Liver (tissue), 9 donors: ENCODE results near the gene SETBP1. TPM values are rescaled to one million over a fixed set of nuclear protein-coding genes. Genes with fewer than 3 reads are reported as not detected.

Experiments used
- DNase-seq: peaks from one replicate; pipeline ENCODE4 v3.0.0-alpha.2; 2017; ENCODE audit warnings: low spot score
- H3K27ac ChIP-seq, 2 donors: one replicate each; pipeline ENCODE4 v1.7.0; 2013; ENCODE audit warnings: inconsistent platforms in 2 of 2, low read length in 2 of 2, control low read depth in 1 of 2, low read depth in 1 of 2, mild to moderate bottlenecking in 1 of 2
- H3K27me3 ChIP-seq, 4 donors: one replicate each; pipeline versions ENCODE4 v1.6.1 to v1.7.0; 2013; ENCODE audit warnings: low read length in 3 of 4, inconsistent platforms in 1 of 4, mild to moderate bottlenecking in 1 of 4, moderate library complexity in 1 of 4; ENCODE audit not compliant: control insufficient read depth in 4 of 4, insufficient read depth in 4 of 4
- H3K36me3 ChIP-seq, 4 donors: one replicate each; pipeline versions ENCODE4 v1.6.1 to v1.7.0; 2013; ENCODE audit warnings: low read length in 3 of 4, mild to moderate bottlenecking in 3 of 4, low read depth in 1 of 4, moderate library complexity in 1 of 4; ENCODE audit not compliant: control insufficient read depth in 4 of 4, insufficient read depth in 3 of 4
- H3K4me1 ChIP-seq, 4 donors: one replicate each; pipeline versions ENCODE4 v1.6.1 to v1.7.0; 2013; ENCODE audit warnings: low read length in 3 of 4, mild to moderate bottlenecking in 3 of 4, moderate library complexity in 1 of 4; ENCODE audit not compliant: control insufficient read depth in 4 of 4, insufficient read depth in 4 of 4
- H3K4me3 ChIP-seq, 3 donors: one replicate each; pipeline versions ENCODE4 v1.6.1 to v1.7.0; 2013; ENCODE audit warnings: low read length in 3 of 3, control low read depth in 1 of 3, low read depth in 1 of 3, mild to moderate bottlenecking in 1 of 3
- H3K9ac ChIP-seq, 2 donors: one replicate each; pipeline ENCODE4 v1.7.0; 2013; ENCODE audit warnings: low read length in 2 of 2, mild to moderate bottlenecking in 2 of 2, moderate library complexity in 2 of 2, control low read depth in 1 of 2, low read depth in 1 of 2
- H3K9me3 ChIP-seq, 4 donors: one replicate each; pipeline versions ENCODE4 v1.6.1 to v1.7.0; 2013; ENCODE audit warnings: low read length in 3 of 4; ENCODE audit not compliant: control insufficient read depth in 4 of 4
- EGR1 ChIP-seq, 2 donors: IDR thresholded peaks; 2 replicates each; pipeline ENCODE4 v1.6.1; 2016 to 2018; ENCODE audit warnings: antibody characterized with exemption in 2 of 2, low read depth in 2 of 2
- FOXA2 ChIP-seq: IDR thresholded peaks from 2 replicates; pipeline ENCODE4 v1.6.1; 2016; ENCODE audit warnings: antibody characterized with exemption
- GABPA ChIP-seq, 2 donors: IDR thresholded peaks in 1 of 2; conservative IDR thresholded peaks in 1 of 2; 2 replicates each; pipeline ENCODE4 v1.6.1; 2016; ENCODE audit warnings: antibody characterized with exemption in 2 of 2, mild to moderate bottlenecking in 1 of 2, moderate library complexity in 1 of 2
- HNF4A ChIP-seq, 2 donors: conservative IDR thresholded peaks; 2 replicates each; pipeline ENCODE4 v1.6.1; 2016; ENCODE audit warnings: antibody characterized with exemption in 2 of 2, mild to moderate bottlenecking in 2 of 2
- HNF4G ChIP-seq: IDR thresholded peaks from 2 replicates; pipeline ENCODE4 v1.6.1; 2016; ENCODE audit warnings: antibody characterized with exemption
- JUND ChIP-seq, 2 donors: IDR thresholded peaks; 2 replicates each; pipeline ENCODE4 v1.6.1; 2016; ENCODE audit warnings: antibody characterized with exemption in 2 of 2
- NR2F2 ChIP-seq: IDR thresholded peaks from 2 replicates; pipeline ENCODE4 v1.6.1; 2016; ENCODE audit warnings: antibody characterized with exemption
- RAD21 ChIP-seq, 2 donors: IDR thresholded peaks; 2 replicates each; pipeline ENCODE4 v1.6.1; 2016; ENCODE audit warnings: antibody characterized with exemption in 2 of 2, mild to moderate bottlenecking in 2 of 2
- RXRA ChIP-seq, 2 donors: IDR thresholded peaks; 2 replicates each; pipeline ENCODE4 v1.6.1; 2017 to 2018; ENCODE audit warnings: antibody characterized with exemption in 2 of 2, mild to moderate bottlenecking in 1 of 2
- SP1 ChIP-seq: IDR thresholded peaks from 2 replicates; pipeline ENCODE4 v1.6.1; 2018; ENCODE audit warnings: antibody characterized with exemption, mild to moderate bottlenecking
- TAF1 ChIP-seq: conservative IDR thresholded peaks from 2 replicates; pipeline ENCODE4 v1.6.1; 2016; ENCODE audit warnings: antibody characterized with exemption, mild to moderate bottlenecking
- YY1 ChIP-seq: IDR thresholded peaks from 2 replicates; pipeline ENCODE4 v1.6.1; 2016; ENCODE audit warnings: antibody characterized with exemption, mild to moderate bottlenecking
- WGBS: extraction: QIAGEN DNeasy Blood & Tissue Kit; methylation state at CpG from one replicate; pipeline ENCODE4 v1.1.7; 2013; 5-methylcytosine and 5-hydroxymethylcytosine counted together
- polyA plus RNA-seq, 2 donors: library from polyadenylated mRNA; stranded (reverse) in 1 of 2; unstranded in 1 of 2; fragments of 200-250 nt in 1 of 2; fragments of >200 nt in 1 of 2; fragmentation: Nextera tagmentation in 1 of 2; extraction: Ambion mirVana in 1 of 2; gene quantifications; one replicate each; pipeline versions ENCODE4 v1.2.1 to v1.2.3, GENCODE V29; 2013 to 2015
- total RNA-seq, 2 donors: library from RNA; depleted of rRNA; stranded (reverse); fragments of >200 nt; gene quantifications; one replicate each; pipeline ENCODE4 v1.2.3, GENCODE V29; 2014
- TF ChIP-seq, protein P1 (sequence below): IDR thresholded peaks from 2 replicates; pipeline ENCODE4 v1.6.1; 2016; ENCODE audit warnings: antibody characterized with exemption
- TF ChIP-seq, protein P2 (sequence below): fragments of 150-350 bp; IDR thresholded peaks from 2 replicates; pipeline ENCODE4 v1.5.1; 2017; ENCODE audit warnings: improper control_type of control experiment, low read depth, low read length; ENCODE audit not compliant: missing input control
- TF ChIP-seq, protein P3 (sequence below): IDR thresholded peaks from 2 replicates; pipeline ENCODE4 v1.6.1; 2016; ENCODE audit warnings: antibody characterized with exemption
- TF ChIP-seq, protein P4 (sequence below): IDR thresholded peaks from 2 replicates; pipeline ENCODE4 v1.6.1; 2016; ENCODE audit warnings: antibody characterized with exemption, mild to moderate bottlenecking
- TF ChIP-seq, protein P5 (sequence below): IDR thresholded peaks from 2 replicates; pipeline ENCODE4 v1.6.1; 2016; ENCODE audit warnings: antibody characterized with exemption
- donor health status: healthy.
- donor health status: healthy.
- donor health status: healthy.
- donor health status: healthy.
- donor health status: healthy.

SETBP1 gene
- total and polyA plus RNA-seq, 4 donors = 2.5 to 15.8 (median 4.7) TPM

DNA sequence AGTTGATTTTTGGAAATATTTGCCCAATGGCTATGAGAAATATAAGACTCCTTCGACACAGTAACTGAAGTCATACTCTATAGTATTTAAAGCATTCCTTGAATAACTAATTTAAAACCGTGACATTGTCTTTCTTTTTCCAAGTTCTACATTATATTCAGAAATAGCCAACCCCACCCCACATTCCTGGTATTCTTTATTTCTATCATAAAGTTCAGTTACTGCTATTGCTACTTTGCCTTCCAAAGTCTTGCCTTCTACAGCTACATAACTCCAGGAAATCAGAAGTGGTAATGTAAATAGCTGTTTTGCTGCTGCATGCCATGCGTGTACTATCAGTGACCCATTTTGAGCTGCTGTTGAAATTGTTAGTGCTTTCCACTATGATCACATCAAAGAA, 45.1 kb upstream of the SETBP1 start:
- Histone ChIP-seq H3K27ac (no peak overlapping the region), H3K9ac (no peak overlapping the region), H3K27me3 (no peaks in the 10 kb centered on the region), H3K4me3 (no peak overlapping the region), H3K9me3 (no peaks in the 10 kb centered on the region), H3K36me3 (no peaks in the 10 kb centered on the region), H3K4me1 (no peaks in the 10 kb centered on the region)
- 87% methylated on average over 3 of the region's 3 CpGs for whole genome bisulfite sequencing
- TF ChIP-seq NR2F2 (no peak), SP1 (no peak), YY1 (no peak), HNF4A (conservative IDR thresholded peaks at IDR 0.05) (no peak), RAD21 (IDR thresholded peaks at IDR 0.05) (no peak), RXRA (IDR thresholded peaks at IDR 0.05) (no peak), HNF4G (no peak), FOXA2 (no peak)
- TF ChIP-seq, protein P1, sequence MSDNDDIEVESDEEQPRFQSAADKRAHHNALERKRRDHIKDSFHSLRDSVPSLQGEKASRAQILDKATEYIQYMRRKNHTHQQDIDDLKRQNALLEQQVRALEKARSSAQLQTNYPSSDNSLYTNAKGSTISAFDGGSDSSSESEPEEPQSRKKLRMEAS = no peak
- TF ChIP-seq, protein P2, sequence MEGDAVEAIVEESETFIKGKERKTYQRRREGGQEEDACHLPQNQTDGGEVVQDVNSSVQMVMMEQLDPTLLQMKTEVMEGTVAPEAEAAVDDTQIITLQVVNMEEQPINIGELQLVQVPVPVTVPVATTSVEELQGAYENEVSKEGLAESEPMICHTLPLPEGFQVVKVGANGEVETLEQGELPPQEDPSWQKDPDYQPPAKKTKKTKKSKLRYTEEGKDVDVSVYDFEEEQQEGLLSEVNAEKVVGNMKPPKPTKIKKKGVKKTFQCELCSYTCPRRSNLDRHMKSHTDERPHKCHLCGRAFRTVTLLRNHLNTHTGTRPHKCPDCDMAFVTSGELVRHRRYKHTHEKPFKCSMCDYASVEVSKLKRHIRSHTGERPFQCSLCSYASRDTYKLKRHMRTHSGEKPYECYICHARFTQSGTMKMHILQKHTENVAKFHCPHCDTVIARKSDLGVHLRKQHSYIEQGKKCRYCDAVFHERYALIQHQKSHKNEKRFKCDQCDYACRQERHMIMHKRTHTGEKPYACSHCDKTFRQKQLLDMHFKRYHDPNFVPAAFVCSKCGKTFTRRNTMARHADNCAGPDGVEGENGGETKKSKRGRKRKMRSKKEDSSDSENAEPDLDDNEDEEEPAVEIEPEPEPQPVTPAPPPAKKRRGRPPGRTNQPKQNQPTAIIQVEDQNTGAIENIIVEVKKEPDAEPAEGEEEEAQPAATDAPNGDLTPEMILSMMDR = no peak
- TF ChIP-seq, protein P3, sequence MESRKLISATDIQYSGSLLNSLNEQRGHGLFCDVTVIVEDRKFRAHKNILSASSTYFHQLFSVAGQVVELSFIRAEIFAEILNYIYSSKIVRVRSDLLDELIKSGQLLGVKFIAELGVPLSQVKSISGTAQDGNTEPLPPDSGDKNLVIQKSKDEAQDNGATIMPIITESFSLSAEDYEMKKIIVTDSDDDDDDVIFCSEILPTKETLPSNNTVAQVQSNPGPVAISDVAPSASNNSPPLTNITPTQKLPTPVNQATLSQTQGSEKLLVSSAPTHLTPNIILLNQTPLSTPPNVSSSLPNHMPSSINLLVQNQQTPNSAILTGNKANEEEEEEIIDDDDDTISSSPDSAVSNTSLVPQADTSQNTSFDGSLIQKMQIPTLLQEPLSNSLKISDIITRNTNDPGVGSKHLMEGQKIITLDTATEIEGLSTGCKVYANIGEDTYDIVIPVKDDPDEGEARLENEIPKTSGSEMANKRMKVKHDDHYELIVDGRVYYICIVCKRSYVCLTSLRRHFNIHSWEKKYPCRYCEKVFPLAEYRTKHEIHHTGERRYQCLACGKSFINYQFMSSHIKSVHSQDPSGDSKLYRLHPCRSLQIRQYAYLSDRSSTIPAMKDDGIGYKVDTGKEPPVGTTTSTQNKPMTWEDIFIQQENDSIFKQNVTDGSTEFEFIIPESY = no peak
- TF ChIP-seq, protein P4, sequence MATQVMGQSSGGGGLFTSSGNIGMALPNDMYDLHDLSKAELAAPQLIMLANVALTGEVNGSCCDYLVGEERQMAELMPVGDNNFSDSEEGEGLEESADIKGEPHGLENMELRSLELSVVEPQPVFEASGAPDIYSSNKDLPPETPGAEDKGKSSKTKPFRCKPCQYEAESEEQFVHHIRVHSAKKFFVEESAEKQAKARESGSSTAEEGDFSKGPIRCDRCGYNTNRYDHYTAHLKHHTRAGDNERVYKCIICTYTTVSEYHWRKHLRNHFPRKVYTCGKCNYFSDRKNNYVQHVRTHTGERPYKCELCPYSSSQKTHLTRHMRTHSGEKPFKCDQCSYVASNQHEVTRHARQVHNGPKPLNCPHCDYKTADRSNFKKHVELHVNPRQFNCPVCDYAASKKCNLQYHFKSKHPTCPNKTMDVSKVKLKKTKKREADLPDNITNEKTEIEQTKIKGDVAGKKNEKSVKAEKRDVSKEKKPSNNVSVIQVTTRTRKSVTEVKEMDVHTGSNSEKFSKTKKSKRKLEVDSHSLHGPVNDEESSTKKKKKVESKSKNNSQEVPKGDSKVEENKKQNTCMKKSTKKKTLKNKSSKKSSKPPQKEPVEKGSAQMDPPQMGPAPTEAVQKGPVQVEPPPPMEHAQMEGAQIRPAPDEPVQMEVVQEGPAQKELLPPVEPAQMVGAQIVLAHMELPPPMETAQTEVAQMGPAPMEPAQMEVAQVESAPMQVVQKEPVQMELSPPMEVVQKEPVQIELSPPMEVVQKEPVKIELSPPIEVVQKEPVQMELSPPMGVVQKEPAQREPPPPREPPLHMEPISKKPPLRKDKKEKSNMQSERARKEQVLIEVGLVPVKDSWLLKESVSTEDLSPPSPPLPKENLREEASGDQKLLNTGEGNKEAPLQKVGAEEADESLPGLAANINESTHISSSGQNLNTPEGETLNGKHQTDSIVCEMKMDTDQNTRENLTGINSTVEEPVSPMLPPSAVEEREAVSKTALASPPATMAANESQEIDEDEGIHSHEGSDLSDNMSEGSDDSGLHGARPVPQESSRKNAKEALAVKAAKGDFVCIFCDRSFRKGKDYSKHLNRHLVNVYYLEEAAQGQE = no peak
- TF ChIP-seq, protein P5, sequence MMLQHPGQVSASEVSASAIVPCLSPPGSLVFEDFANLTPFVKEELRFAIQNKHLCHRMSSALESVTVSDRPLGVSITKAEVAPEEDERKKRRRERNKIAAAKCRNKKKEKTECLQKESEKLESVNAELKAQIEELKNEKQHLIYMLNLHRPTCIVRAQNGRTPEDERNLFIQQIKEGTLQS = no peak
- no peak for DNase-seq

DNA sequence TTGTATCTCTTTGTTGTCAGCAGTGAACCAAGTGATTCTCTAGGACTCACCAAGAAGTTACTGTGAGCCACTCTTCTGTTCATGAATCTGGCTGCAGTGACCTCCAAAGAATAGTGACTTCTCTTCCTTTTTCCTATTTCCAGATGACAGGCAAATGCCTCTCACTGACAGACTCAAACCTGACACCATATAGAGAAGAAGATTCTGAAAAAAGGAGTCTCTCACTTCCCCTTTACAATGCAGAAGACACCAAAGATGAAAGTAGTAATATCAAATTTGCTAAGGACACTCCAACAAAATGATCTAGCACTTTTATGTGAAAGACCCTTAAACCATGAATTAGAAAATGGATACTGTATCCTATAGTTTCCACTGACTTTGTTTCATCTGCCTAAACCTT, 44.4 kb upstream of the SETBP1 start:
- Histone ChIP-seq H3K4me1 (no peaks in the 10 kb centered on the region), H3K9me3 (no peaks in the 10 kb centered on the region), H3K4me3 (no peak overlapping the region), H3K9ac (no peak overlapping the region), H3K27ac (no peak overlapping the region), H3K36me3 (no peaks in the 10 kb centered on the region), H3K27me3 (no peaks in the 10 kb centered on the region)
- DNase-seq = no peak
- TF ChIP-seq SP1 (no peak), HNF4G (no peak), YY1 (no peak), JUND (IDR thresholded peaks at IDR 0.05) (no peak), TAF1 (no peak), EGR1 (IDR thresholded peaks at IDR 0.05; ENCODE audit: low read depth in 2 of 2) (no peak), GABPA (IDR thresholded peaks at IDR 0.05 in 1 of 2, conservative IDR thresholded peaks at IDR 0.05 in 1 of 2) (no peak)
